ENCODE data around the gene RTEL1. TPM values are rescaled to one million over a fixed set of nuclear protein-coding genes. Genes with fewer than 3 reads are reported as not detected.

The RTEL1 gene
- total and polyA plus RNA-seq, 2 experiments from 2014 or later = 14.0 to 18.2 TPM

- H3K9me2 ChIP-seq (replicated peaks; ENCODE audit: insufficient read depth) = no peaks in the 10 kb centered on the region
- H4K20me1 ChIP-seq (ENCODE audit: insufficient read depth, poor library complexity, severe bottlenecking) = peaks cover 4% of the 10 kb centered on the region
- H3K9me3 ChIP-seq (ENCODE audit: low read depth) = no peaks in the 10 kb centered on the region
- peaks cover 56% of the 10 kb centered on the region for H3K79me2 ChIP-seq
- H2AFZ ChIP-seq = no peak overlapping the region
- no peak overlapping the region for H3K4me3 ChIP-seq
- H3K27ac ChIP-seq = no peak overlapping the region
- TF ChIP-seq CTCF (IDR thresholded peaks at IDR 0.05; ENCODE audit: poor library complexity) (no peak), EZH2 (IDR thresholded peaks at IDR 0.05; ENCODE audit: borderline replicate concordance) (no peak), EZH2phosphoT487 (IDR thresholded peaks at IDR 0.05; ENCODE audit: low read depth, severe bottlenecking, unreplicated experiment) (no peak)
- H3K4me2 ChIP-seq = no peak overlapping the region
- WGBS (ENCODE audit: low lambda C conversion rate, missing lambda C conversion rate) = 90% methylated on average over 13 of the region's 13 CpGs
- H3K4me1 ChIP-seq (ENCODE audit: insufficient read depth) = no peaks in the 10 kb centered on the region
- H3K27me3 ChIP-seq = no peaks in the 10 kb centered on the region
- no peaks in the 10 kb centered on the region for H3K36me3 ChIP-seq (replicated peaks; ENCODE audit: insufficient read depth, low read depth)
- DNase-seq (ENCODE audit: low spot score) = no peak
Measured at GRCh38 chr20:63619505-63619904, 38.6 kb upstream of the RTEL1 start.

- Histone ChIP-seq H3K9me3 (ENCODE audit: low read depth) (no peaks in the 10 kb centered on the region), H3K4me1 (ENCODE audit: insufficient read depth) (peaks cover 4% of the 10 kb centered on the region), H2AFZ (no peak overlapping the region), H3K9me2 (replicated peaks; ENCODE audit: insufficient read depth) (no peaks in the 10 kb centered on the region), H4K20me1 (ENCODE audit: insufficient read depth, poor library complexity, severe bottlenecking) (peaks cover 4% of the 10 kb centered on the region), H3K27ac (no peak overlapping the region), H3K27me3 (no peaks in the 10 kb centered on the region), H3K36me3 (replicated peaks; ENCODE audit: insufficient read depth, low read depth) (no peaks in the 10 kb centered on the region), H3K79me2 (peaks cover 71% of the 10 kb centered on the region), H3K4me2 (no peak overlapping the region), H3K4me3 (no peak overlapping the region)
- no peak for DNase-seq (ENCODE audit: low spot score)
- 86% methylated on average over 8 of the region's 8 CpGs for WGBS (ENCODE audit: low lambda C conversion rate, missing lambda C conversion rate)
- TF ChIP-seq EZH2phosphoT487 (IDR thresholded peaks at IDR 0.05; ENCODE audit: low read depth, severe bottlenecking, unreplicated experiment) (no peak), EZH2 (IDR thresholded peaks at IDR 0.05; ENCODE audit: borderline replicate concordance) (no peak)
Measured at GRCh38 chr20:63620991-63621390, 37.1 kb upstream of the RTEL1 start.

- no peak for DNase-seq (ENCODE audit: low spot score)
- no peak overlapping the region for H3K4me2 ChIP-seq
- H3K4me1 ChIP-seq (ENCODE audit: insufficient read depth) = peaks cover 4% of the 10 kb centered on the region
- no peak overlapping the region for H3K4me3 ChIP-seq
- no peaks in the 10 kb centered on the region for H3K9me3 ChIP-seq (ENCODE audit: low read depth)
- H2AFZ ChIP-seq = no peak overlapping the region
- peaks cover 4% of the 10 kb centered on the region for H4K20me1 ChIP-seq (ENCODE audit: insufficient read depth, poor library complexity, severe bottlenecking)
- no peak overlapping the region for H3K27ac ChIP-seq
- no peaks in the 10 kb centered on the region for H3K27me3 ChIP-seq
- TF ChIP-seq EZH2 (IDR thresholded peaks at IDR 0.05; ENCODE audit: borderline replicate concordance) (no peak), CTCF (IDR thresholded peaks at IDR 0.05; ENCODE audit: poor library complexity) (no peak), EZH2phosphoT487 (IDR thresholded peaks at IDR 0.05; ENCODE audit: low read depth, severe bottlenecking, unreplicated experiment) (no peak)
- H3K9me2 ChIP-seq (replicated peaks; ENCODE audit: insufficient read depth) = no peaks in the 10 kb centered on the region
- H3K79me2 ChIP-seq = peaks cover 75% of the 10 kb centered on the region
- WGBS (ENCODE audit: low lambda C conversion rate, missing lambda C conversion rate) = 98% methylated on average over 4 of the region's 4 CpGs
- H3K36me3 ChIP-seq (replicated peaks; ENCODE audit: insufficient read depth, low read depth) = no peaks in the 10 kb centered on the region
Measured at GRCh38 chr20:63622096-63622495, 36.0 kb upstream of the RTEL1 start.

- H3K27me3 ChIP-seq = no peaks in the 10 kb centered on the region
- 98% methylated on average over 14 of the region's 14 CpGs for WGBS (ENCODE audit: low lambda C conversion rate, missing lambda C conversion rate)
- H3K36me3 ChIP-seq (replicated peaks; ENCODE audit: insufficient read depth, low read depth) = no peaks in the 10 kb centered on the region
- H3K27ac ChIP-seq = no peak overlapping the region
- H3K9me3 ChIP-seq (ENCODE audit: low read depth) = no peaks in the 10 kb centered on the region
- H3K4me1 ChIP-seq (ENCODE audit: insufficient read depth) = peaks cover 7% of the 10 kb centered on the region
- H3K4me3 ChIP-seq = no peak overlapping the region
- no peak overlapping the region for H3K4me2 ChIP-seq
- DNase-seq (ENCODE audit: low spot score) = no peak
- H2AFZ ChIP-seq = no peak overlapping the region
- no peaks in the 10 kb centered on the region for H3K9me2 ChIP-seq (replicated peaks; ENCODE audit: insufficient read depth)
- H4K20me1 ChIP-seq (ENCODE audit: insufficient read depth, poor library complexity, severe bottlenecking) = peaks cover 4% of the 10 kb centered on the region
- H3K79me2 ChIP-seq = peaks cover 81% of the 10 kb centered on the region
- no peak for TF ChIP-seq CTCF (IDR thresholded peaks at IDR 0.05; ENCODE audit: poor library complexity)
- TF ChIP-seq EZH2phosphoT487 (IDR thresholded peaks at IDR 0.05; ENCODE audit: low read depth, severe bottlenecking, unreplicated experiment) = no peak
- no peak for TF ChIP-seq EZH2 (IDR thresholded peaks at IDR 0.05; ENCODE audit: borderline replicate concordance)
Measured at GRCh38 chr20:63622732-63623131, 35.4 kb upstream of the RTEL1 start.
